Erythroblast (primary cell): ENCODE data around the gene LINGO1.

ENCODE experiments used
- GATA1 ChIP-seq: IDR thresholded peaks from 2 replicates; pipeline ENCODE4 v1.6.1; 2011; ENCODE audit warnings: low read depth, mild to moderate bottlenecking, control low read depth, low read length, moderate library complexity
- POLR2A ChIP-seq: IDR thresholded peaks from 2 replicates; pipeline ENCODE4 v1.6.1; 2011; ENCODE audit warnings: mild to moderate bottlenecking, low read length

GRCh38 chr15:77602800-77603199, 29.9 kb downstream of the LINGO1 start:
- TF ChIP-seq POLR2A (no peak), GATA1 (no peak)
